IMR-90 (cell line): Measurements from ENCODE around the gene LAMB3. TPM values are rescaled to one million over a fixed set of nuclear protein-coding genes. Genes with fewer than 3 reads are reported as not detected.

Experiments
- ATAC-seq: fragments of 200-7000 bp; cut with Tn5 transposase; 2 replicates; pipeline ENCODE4 v1.9.1; 2020; ENCODE audit warnings: low read depth, mild to moderate bottlenecking, moderate library complexity
- BruUV-seq: library from RNA; stranded (reverse); fragments of 400-500 nt; replicated peaks from 2 replicates; lab custom pipeline; 2021; lab: Mats Ljungman, UMichigan
- CTCF ChIA-PET: fragments of 300-600 bp; formaldehyde crosslinking; extraction: SDS; loops from one replicate; lab custom pipeline; 2021; ENCODE audit warnings: antibody characterized with exemption; lab: Yijun Ruan, JAX
- POLR2A ChIA-PET: fragments of 300-600 bp; sonication (Branson Sonifier 250); formaldehyde crosslinking; loops from one replicate; lab custom pipeline; 2022; ENCODE audit warnings: antibody characterized with exemption; ENCODE audit not compliant: unreplicated experiment; lab: Charles Lee
- DNase-seq: peaks from one replicate; pipeline ENCODE4 v3.0.0; 2013
- H2AFZ ChIP-seq: replicated peaks from 2 replicates; pipeline ENCODE3; 2013; ENCODE audit warnings: low read length, mild to moderate bottlenecking; ENCODE audit not compliant: poor library complexity
- H2AK5ac ChIP-seq: 2 replicates; pipeline ENCODE4 v1.6.1; 2013; ENCODE audit warnings: low read depth, low read length, inconsistent platforms
- H2AK9ac ChIP-seq: replicated peaks from 2 replicates; pipeline ENCODE3; 2013; ENCODE audit warnings: mild to moderate bottlenecking, low read depth, low read length, moderate library complexity; ENCODE audit not compliant: poor library complexity
- H2BK120ac ChIP-seq: 2 replicates; pipeline ENCODE4 v1.6.1; 2013; ENCODE audit warnings: low read depth, low read length, inconsistent platforms
- H2BK15ac ChIP-seq: 3 replicates; pipeline ENCODE4 v1.6.1; 2013; ENCODE audit warnings: low read depth, low read length, inconsistent platforms
- H2BK20ac ChIP-seq: 2 replicates; pipeline ENCODE4 v1.6.1; 2013; ENCODE audit warnings: low read depth, mild to moderate bottlenecking, inconsistent platforms, low read length, moderate library complexity
- H2BK5ac ChIP-seq: 2 replicates; pipeline ENCODE4 v1.6.1; 2013; ENCODE audit warnings: mild to moderate bottlenecking, low read depth, low read length, inconsistent platforms; ENCODE audit not compliant: poor library complexity, severe bottlenecking
- H3K14ac ChIP-seq: replicated peaks from 2 replicates; pipeline ENCODE4 v1.6.1; 2013; ENCODE audit warnings: low read depth, low read length, inconsistent platforms
- H3K18ac ChIP-seq: 2 replicates; pipeline ENCODE4 v1.6.1; 2013; ENCODE audit warnings: low read depth, low read length, control low read depth
- H3K23ac ChIP-seq: 2 replicates; pipeline ENCODE4 v1.6.1; 2013; ENCODE audit warnings: low read depth, low read length, inconsistent platforms
- H3K27ac ChIP-seq: 2 replicates; pipeline ENCODE4 v1.5.1; 2013; ENCODE audit warnings: mild to moderate bottlenecking, control low read depth, low read length; ENCODE audit not compliant: insufficient read depth
- H3K27me3 ChIP-seq: 2 replicates; pipeline ENCODE4 v1.6.1; 2013; ENCODE audit warnings: low read length; ENCODE audit not compliant: control insufficient read depth, insufficient read depth
- H3K36me3 ChIP-seq: 2 replicates; pipeline ENCODE4 v1.6.1; 2013; ENCODE audit warnings: low read length, mixed read lengths; ENCODE audit not compliant: control insufficient read depth, insufficient read depth
- H3K4ac ChIP-seq: 2 replicates; pipeline ENCODE4 v1.6.1; 2013; ENCODE audit warnings: low read depth, low read length, inconsistent platforms
- H3K4me1 ChIP-seq: 2 replicates; pipeline ENCODE4 v1.6.1; 2013; ENCODE audit warnings: low read length, mixed read lengths; ENCODE audit not compliant: control insufficient read depth, insufficient read depth
- H3K4me2 ChIP-seq: 2 replicates; pipeline ENCODE4 v1.6.1; 2013; ENCODE audit warnings: low read depth, mild to moderate bottlenecking, control low read depth, low read length, moderate library complexity
- H3K4me3 ChIP-seq: 2 replicates; pipeline ENCODE4 v1.5.1; 2013; ENCODE audit warnings: low read depth, mild to moderate bottlenecking, control low read depth, low read length, moderate library complexity; ENCODE audit not compliant: insufficient read depth
- H3K56ac ChIP-seq: 2 replicates; pipeline ENCODE4 v1.6.1; 2013; ENCODE audit warnings: low read length, inconsistent platforms; ENCODE audit not compliant: insufficient read depth; ENCODE audit errors: extremely low read depth
- H3K79me1 ChIP-seq, 2 experiments: 2 replicates each; pipeline ENCODE4 v1.6.1; 2013; ENCODE audit warnings: low read length in 2 of 2, inconsistent platforms in 1 of 2, low read depth in 1 of 2
- H3K9ac ChIP-seq: 2 replicates; pipeline ENCODE4 v1.6.1; 2013; ENCODE audit warnings: low read depth, low read length, control low read depth
- H3K9me1 ChIP-seq: 2 replicates; pipeline ENCODE4 v1.6.1; 2013; ENCODE audit warnings: low read length, inconsistent platforms; ENCODE audit not compliant: insufficient read depth
- H3K9me3 ChIP-seq: 2 replicates; pipeline ENCODE4 v1.6.1; 2013; ENCODE audit warnings: low read length; ENCODE audit not compliant: control insufficient read depth, insufficient read depth
- H4K20me1 ChIP-seq: 2 replicates; pipeline ENCODE4 v1.6.1; 2013; ENCODE audit warnings: low read length, inconsistent platforms; ENCODE audit not compliant: insufficient read depth
- H4K5ac ChIP-seq: 2 replicates; pipeline ENCODE4 v1.6.1; 2013; ENCODE audit warnings: mild to moderate bottlenecking, low read depth, low read length, control low read depth
- H4K8ac ChIP-seq, 2 experiments: 2 replicates each; pipeline ENCODE4 v1.6.1; 2013; ENCODE audit warnings: low read depth in 2 of 2, low read length in 2 of 2, control low read depth in 1 of 2, inconsistent platforms in 1 of 2
- H4K91ac ChIP-seq: 2 replicates; pipeline ENCODE4 v1.6.1; 2013; ENCODE audit warnings: low read depth, low read length, inconsistent platforms; ENCODE audit not compliant: insufficient read depth
- NFE2L2 ChIP-seq: fragments of 150-350 bp; IDR thresholded peaks from 2 replicates; pipeline ENCODE4 v1.6.1; 2016; ENCODE audit warnings: low read depth, mild to moderate bottlenecking, low read length
- RAD21 ChIP-seq: IDR thresholded peaks from 2 replicates; pipeline ENCODE4 v1.6.1; 2012; ENCODE audit warnings: low read length, improper control_type of control experiment
- SMC3 ChIP-seq: fragments of 150-350 bp; IDR thresholded peaks from 2 replicates; pipeline ENCODE4 v1.6.1; 2016; ENCODE audit warnings: low read depth, mild to moderate bottlenecking, antibody characterized with exemption, low read length, moderate library complexity
- WGBS, 2 experiments: methylation state at CpG; one replicate each; pipeline versions ENCODE4 v1.1.5 to v1.1.7; 2013; ENCODE audit warnings: missing lambda C conversion rate in 2 of 2; ENCODE audit not compliant: insufficient read length in 1 of 2; ENCODE audit errors: extremely low coverage in 2 of 2; 5-methylcytosine and 5-hydroxymethylcytosine counted together
- dilution Hi-C: fragments of 300-500 bp; cut with HindIII; formaldehyde crosslinking; loops from one replicate; pipeline ENCODE4 v1.14.3; 2018; ENCODE audit warnings: low sequenced_read_pairs; ENCODE audit not compliant: unreplicated experiment
- in situ Hi-C: fragments of 300-500 bp; cut with MboI; formaldehyde crosslinking; loops from 3 replicates; pipeline ENCODE4 v1.14.3; 2019; ENCODE audit warnings: low sequenced_read_pairs, inconsistent platforms, mixed read lengths
- intact Hi-C: fragments of 100-400 bp; cut with micrococcal nuclease; formaldehyde crosslinking; loops from 2 replicates; pipeline ENCODE4 v1.10.0; 2022
- polyA plus RNA-seq, 3 experiments: library from polyadenylated mRNA; depleted of rRNA; stranded (reverse); fragments of >200 nt; gene quantifications; 2 replicates each; pipeline ENCODE4 v1.2.3, GENCODE V29; 2012; ENCODE audit warnings: low replicate concordance in 1 of 3
- total RNA-seq: library from RNA; depleted of rRNA; stranded (reverse); fragments of >200 nt; gene quantifications from 2 replicates; pipeline ENCODE4 v1.2.3, GENCODE V29; 2012
- TF ChIP-seq, protein P1 (sequence below): fragments of 150-350 bp; IDR thresholded peaks from 2 replicates; pipeline ENCODE4 v1.6.1; 2016; ENCODE audit warnings: low read depth, mild to moderate bottlenecking, low read length, moderate library complexity, borderline replicate concordance

The LAMB3 gene
- total and polyA plus RNA-seq, 2 of the 4 experiments (the other 2 are of a cell fraction) = 0.72 to 2.1 TPM

DNA sequence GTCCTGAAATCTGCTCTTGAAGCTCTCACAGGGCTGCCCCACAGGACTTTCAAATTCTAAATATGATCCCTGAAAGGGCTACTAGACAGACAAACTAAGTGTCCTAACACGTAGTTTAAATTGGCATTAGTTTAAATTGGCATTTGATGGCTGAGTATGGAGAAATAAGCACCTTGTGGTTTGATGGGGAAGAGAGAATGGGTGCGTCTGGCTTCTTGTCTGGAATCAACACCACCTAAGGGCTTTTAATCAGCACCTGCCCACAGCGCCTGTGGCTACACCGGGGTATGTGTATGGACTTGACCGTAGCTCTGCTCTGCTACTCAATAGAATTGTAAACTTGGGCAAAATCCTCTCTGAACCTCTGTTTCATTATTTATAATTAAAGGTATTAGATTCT is 5.7 kb upstream of the LAMB3 start:
- no peak overlapping the region for H2AK9ac ChIP-seq
- H3K9me1 ChIP-seq = no peaks in the 10 kb centered on the region; the same call in 1 of the 2 replicates
- H4K91ac ChIP-seq = no peak overlapping the region
- intact Hi-C loops = no loop called here
- no peak overlapping the region for H3K4me2 ChIP-seq
- no peaks in the 10 kb centered on the region for H3K4me1 ChIP-seq
- no peak overlapping the region for H2BK120ac ChIP-seq
- no peak overlapping the region for H3K14ac ChIP-seq
- no peak overlapping the region for H3K4me3 ChIP-seq
- TF ChIP-seq SMC3 (no peak), RAD21 (no peak), NFE2L2 (no peak)
- TF ChIP-seq, protein P1, sequence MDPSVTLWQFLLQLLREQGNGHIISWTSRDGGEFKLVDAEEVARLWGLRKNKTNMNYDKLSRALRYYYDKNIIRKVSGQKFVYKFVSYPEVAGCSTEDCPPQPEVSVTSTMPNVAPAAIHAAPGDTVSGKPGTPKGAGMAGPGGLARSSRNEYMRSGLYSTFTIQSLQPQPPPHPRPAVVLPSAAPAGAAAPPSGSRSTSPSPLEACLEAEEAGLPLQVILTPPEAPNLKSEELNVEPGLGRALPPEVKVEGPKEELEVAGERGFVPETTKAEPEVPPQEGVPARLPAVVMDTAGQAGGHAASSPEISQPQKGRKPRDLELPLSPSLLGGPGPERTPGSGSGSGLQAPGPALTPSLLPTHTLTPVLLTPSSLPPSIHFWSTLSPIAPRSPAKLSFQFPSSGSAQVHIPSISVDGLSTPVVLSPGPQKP = no peak
- no peaks in the 10 kb centered on the region for H4K20me1 ChIP-seq
- DNase-seq (no peak), ATAC-seq (no peak)
- H3K4ac ChIP-seq = no peak overlapping the region
- no peak overlapping the region for H2AFZ ChIP-seq
- no peak overlapping the region for H3K18ac ChIP-seq
- H3K9me3 ChIP-seq = no peaks in the 10 kb centered on the region
- H3K56ac ChIP-seq = no peak overlapping the region
- H3K27ac ChIP-seq = no peak overlapping the region
- H2BK5ac ChIP-seq = no peak overlapping the region
- no peak overlapping the region for H2BK15ac ChIP-seq
- no peaks in the 10 kb centered on the region for H3K36me3 ChIP-seq
- H3K27me3 ChIP-seq = no peaks in the 10 kb centered on the region; the same call in 1 of the 2 replicates
- H3K79me1 ChIP-seq = no peaks in the 10 kb centered on the region
- H2BK20ac ChIP-seq = no peak overlapping the region
- in situ Hi-C loops = no loop called here
- H4K5ac ChIP-seq = no peak overlapping the region
- ChIA-PET POLR2A (no interaction called here), CTCF (no interaction called here)
- no peak overlapping the region for H3K23ac ChIP-seq
- no TSS peak for BruUV-seq
- no CpG with 5 or more reads among the region's 5 CpGs for WGBS, 2 experiments
- dilution Hi-C loops = no loop called here
- H3K9ac ChIP-seq = no peak overlapping the region
- no peak overlapping the region for H4K8ac ChIP-seq
- H2AK5ac ChIP-seq = no peak overlapping the region
